Naive thymus-derived CD4-positive, alpha-beta T cell (primary cell): ENCODE data around the gene NEK7. TPM values are rescaled to one million over a fixed set of nuclear protein-coding genes. Genes with fewer than 3 reads are reported as not detected.

Experiments used
- ATAC-seq: fragments of 150-1000 bp; cut with Tn5 transposase; 2 replicates; pipeline ENCODE4 v1.10.0; 2021; ENCODE audit warnings: mild to moderate bottlenecking, moderate library complexity
- CTCF ChIA-PET: fragments of 350-600 bp; sonication (Branson Sonifier 250); formaldehyde crosslinking; loops from one replicate; lab custom pipeline; 2021; ENCODE audit warnings: antibody characterized with exemption; lab: Charles Lee
- POLR2A ChIA-PET: fragments of 350-600 bp; sonication (Branson Sonifier 250); formaldehyde crosslinking; loops from one replicate; lab custom pipeline; 2021; ENCODE audit warnings: antibody characterized with exemption, inconsistent platforms; lab: Charles Lee
- DNase-seq, 9 donors: peaks; one replicate each; pipeline versions ENCODE4 v3.0.0 to v3.0.0-alpha.2; 2020 to 2022; ENCODE audit warnings: mixed read lengths in 1 of 9
- H3K27ac ChIP-seq: one replicate; pipeline ENCODE4 v1.7.0; 2013; ENCODE audit warnings: mild to moderate bottlenecking, low read depth, low read length, moderate library complexity
- H3K27me3 ChIP-seq, 2 donors: one replicate each; pipeline ENCODE4 v1.7.0; 2013; ENCODE audit warnings: low read length in 2 of 2, mild to moderate bottlenecking in 2 of 2, moderate library complexity in 2 of 2; ENCODE audit not compliant: control insufficient read depth in 2 of 2, insufficient read depth in 2 of 2
- H3K36me3 ChIP-seq, 3 experiments: 1 replicate in 2 of 3; 2 replicates in 1 of 3; pipeline ENCODE4 v1.7.0; 2013; ENCODE audit warnings: low read length in 3 of 3, mild to moderate bottlenecking in 3 of 3, moderate library complexity in 1 of 3; ENCODE audit not compliant: insufficient read depth in 3 of 3, control insufficient read depth in 2 of 3
- H3K4me1 ChIP-seq, 2 donors: one replicate each; pipeline ENCODE4 v1.7.0; 2013; ENCODE audit warnings: low read length in 2 of 2, mild to moderate bottlenecking in 2 of 2, moderate library complexity in 1 of 2; ENCODE audit not compliant: control insufficient read depth in 2 of 2, insufficient read depth in 2 of 2
- H3K4me3 ChIP-seq: 2 replicates; pipeline ENCODE4 v1.7.0; 2013; ENCODE audit warnings: mild to moderate bottlenecking, low read length
- H3K9me3 ChIP-seq, 3 experiments: 1 replicate in 2 of 3; 2 replicates in 1 of 3; pipeline ENCODE4 v1.7.0; 2013; ENCODE audit warnings: low read length in 3 of 3; ENCODE audit not compliant: control insufficient read depth in 2 of 3
- H3K27ac Mint-ChIP-seq, 9 donors: one replicate each; pipeline ENCODE4 v1.8.0; 2020 to 2022; ENCODE audit warnings: mixed read lengths in 9 of 9, mild to moderate bottlenecking in 8 of 9, moderate library complexity in 5 of 9, inconsistent platforms in 2 of 9
- H3K27me3 Mint-ChIP-seq, 5 donors: one replicate each; pipeline ENCODE4 v1.8.0; 2021 to 2022; ENCODE audit warnings: mixed read lengths in 5 of 5, mild to moderate bottlenecking in 1 of 5
- H3K36me3 Mint-ChIP-seq, 5 donors: one replicate each; pipeline ENCODE4 v1.8.0; 2020 to 2022; ENCODE audit warnings: mixed read lengths in 5 of 5, mild to moderate bottlenecking in 3 of 5, inconsistent platforms in 1 of 5
- H3K4me1 Mint-ChIP-seq, 7 donors: one replicate each; pipeline ENCODE4 v1.8.0; 2020 to 2022; ENCODE audit warnings: mixed read lengths in 7 of 7, mild to moderate bottlenecking in 3 of 7, inconsistent platforms in 1 of 7
- H3K4me3 Mint-ChIP-seq, 10 donors: one replicate each; pipeline ENCODE4 v1.8.0; 2020 to 2022; ENCODE audit warnings: mild to moderate bottlenecking in 10 of 10, mixed read lengths in 10 of 10, moderate library complexity in 6 of 10, inconsistent platforms in 2 of 10
- H3K9me3 Mint-ChIP-seq, 11 donors: one replicate each; pipeline ENCODE4 v1.8.0; 2020 to 2022; ENCODE audit warnings: mixed read lengths in 11 of 11, mild to moderate bottlenecking in 4 of 11, inconsistent platforms in 1 of 11, moderate library complexity in 1 of 11
- intact Hi-C, 2 donors: fragments of 100-400 bp; cut with micrococcal nuclease; formaldehyde crosslinking; loops; one replicate each; pipeline ENCODE4 v1.15.1; 2023
- polyA plus RNA-seq, 2 donors: library from polyadenylated mRNA; unstranded; fragments of 300-500 nt; fragmentation: Illumina TruSeq; gene quantifications; one replicate each; pipeline ENCODE4 v1.2.3, GENCODE V29; 2021
- total RNA-seq, 6 experiments: library from RNA in 5 of 6; stranded (reverse) in 5 of 6; gene quantifications; 1 replicate in 5 of 6; 2 replicates in 1 of 6; pipeline ENCODE4 v1.2.3 and lab custom pipeline; 2021 to 2026

Gene NEK7
- total and polyA plus RNA-seq, 7 experiments from 2014 or later, result 25.1 to 68.4 (median 44.5) TPM

DNA sequence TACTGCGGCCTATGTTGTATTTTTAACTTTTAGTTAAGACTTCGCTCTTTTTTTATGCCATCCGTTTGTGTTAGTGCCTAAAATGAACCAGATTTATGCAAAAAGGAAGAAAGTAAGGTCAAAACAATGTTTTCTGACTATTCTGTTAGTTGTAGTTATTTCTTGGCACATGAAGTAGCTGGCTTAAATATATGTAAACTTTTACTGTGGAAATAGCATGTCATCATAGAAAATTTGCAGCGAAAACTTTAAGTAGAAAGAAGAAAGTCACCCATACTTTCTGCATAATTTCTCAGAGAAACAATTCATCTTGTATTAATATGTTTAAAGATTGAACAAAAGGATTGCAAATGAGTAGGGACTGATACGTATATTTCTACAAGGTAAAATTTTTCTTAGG, 106.4 kb downstream of the NEK7 start:
- Histone ChIP-seq H3K9me3 (no peaks in the 10 kb centered on the region), H3K36me3 (peaks cover 0 to 9% (median 4%) of the 10 kb centered on the region in 3 experiments), H3K4me3 (no peak overlapping the region), H3K27me3 (no peaks in the 10 kb centered on the region), H3K27ac (no peak overlapping the region), H3K4me1 (peaks cover 4% of the 10 kb centered on the region in 2 donors)
- Mint-ChIP-seq H3K4me3 (no peak overlapping the region), H3K4me1 (peaks cover 12 to 33% (median 27%) of the 10 kb centered on the region in 7 donors), H3K36me3 (peaks cover 4 to 13% (median 9%) of the 10 kb centered on the region in 5 donors), H3K27ac (no peak overlapping the region), H3K9me3 (no peaks in the 10 kb centered on the region), H3K27me3 (no peaks in the 10 kb centered on the region)
- POLR2A ChIA-PET, result no interaction called here
- intact Hi-C loops, result no loop called here
- CTCF ChIA-PET, result interaction anchor here (1.2 kb wide), 1 partner anchor 8 kb away, joined by 3 read pairs; no protein-coding TSS in a partner anchor
- ATAC-seq, result no peak
- DNase-seq, result no peak

DNA sequence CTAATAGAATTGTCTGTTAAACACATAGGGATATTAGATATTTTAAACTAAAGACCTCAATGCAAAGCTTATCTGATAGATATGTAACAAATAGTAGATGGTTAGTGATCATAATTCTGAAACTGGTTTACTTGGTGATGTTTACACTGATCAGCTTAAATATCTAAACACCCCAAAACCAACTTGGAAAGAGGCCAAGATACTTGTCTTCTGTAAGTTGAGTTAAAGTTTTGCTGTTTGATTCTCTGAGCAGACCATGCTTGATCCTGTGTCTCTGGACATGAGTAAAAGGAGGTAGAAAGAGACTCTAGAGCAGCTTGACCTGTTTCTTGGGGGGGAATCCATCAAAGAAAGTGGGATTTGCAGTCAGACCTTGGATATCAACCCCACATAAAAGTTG, 107.5 kb downstream of the NEK7 start:
- Histone ChIP-seq H3K4me1 (peaks cover 3 to 4% of the 10 kb centered on the region in 2 donors), H3K36me3 (peaks cover 0 to 9% (median 4%) of the 10 kb centered on the region in 3 experiments), H3K27ac (no peak overlapping the region), H3K9me3 (no peaks in the 10 kb centered on the region), H3K27me3 (no peaks in the 10 kb centered on the region), H3K4me3 (no peak overlapping the region)
- H3K27me3 Mint-ChIP-seq, result no peaks in the 10 kb centered on the region
- peaks cover 4 to 13% (median 9%) of the 10 kb centered on the region in 5 donors for H3K36me3 Mint-ChIP-seq
- H3K4me3 Mint-ChIP-seq, result no peak overlapping the region
- H3K27ac Mint-ChIP-seq, result no peak overlapping the region
- POLR2A ChIA-PET, result interaction anchor here (1.3 kb wide), 1 partner anchor 10 kb away, joined by 3 read pairs; no protein-coding TSS in a partner anchor
- intact Hi-C loops, result no loop called here
- peaks cover 9 to 29% (median 23%) of the 10 kb centered on the region in 7 donors for H3K4me1 Mint-ChIP-seq
- no peaks in the 10 kb centered on the region for H3K9me3 Mint-ChIP-seq
- CTCF ChIA-PET, result interaction anchor here (0.6 to 1.8 kb wide), 3 partner anchors 11 to 106 kb away, joined by 3 to 5 read pairs (median 3); no protein-coding TSS in a partner anchor
- ATAC-seq, result no peak
- no peak for DNase-seq

DNA sequence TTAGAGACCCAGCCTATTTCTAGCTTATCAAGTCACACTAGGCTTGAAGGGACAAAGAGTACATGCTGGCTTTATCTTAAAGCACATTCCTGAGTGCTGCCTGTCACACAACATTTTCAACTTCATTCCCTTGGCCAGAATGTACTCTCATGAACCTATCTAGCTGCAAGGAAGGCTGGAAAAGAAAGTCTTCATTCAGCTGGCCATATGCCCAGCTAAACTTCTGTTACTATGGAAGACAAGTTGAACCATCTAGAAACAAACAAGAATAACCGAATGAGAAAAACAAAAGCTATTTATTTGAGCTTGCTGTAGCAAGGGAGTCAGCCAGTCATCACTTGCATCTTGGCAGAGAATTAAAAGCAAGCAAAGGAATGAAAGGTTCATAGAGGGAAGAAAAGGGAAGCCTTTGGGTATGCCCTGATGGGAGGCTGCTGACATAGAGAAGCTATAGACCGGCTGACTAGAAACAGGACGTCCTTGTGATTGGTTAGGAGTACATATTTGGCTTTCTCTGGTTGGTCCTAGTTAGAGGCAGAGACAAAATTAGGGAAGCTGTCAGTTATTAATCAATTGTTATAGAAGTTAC, 108.4 kb downstream of the NEK7 start:
- Histone ChIP-seq H3K27me3 (no peaks in the 10 kb centered on the region), H3K4me1 (no peaks in the 10 kb centered on the region), H3K36me3 (peaks cover 0 to 9% (median 4%) of the 10 kb centered on the region in 3 experiments), H3K9me3 (no peaks in the 10 kb centered on the region), H3K27ac (no peak overlapping the region), H3K4me3 (no peak overlapping the region)
- DNase-seq (no peak), ATAC-seq (no peak)
- Mint-ChIP-seq H3K27ac (peak overlapping the region in 1 of 9 donors; percentile 54), H3K27me3 (no peaks in the 10 kb centered on the region), H3K4me3 (no peak overlapping the region), H3K36me3 (peaks cover 4 to 13% (median 8%) of the 10 kb centered on the region in 5 donors), H3K4me1 (peaks cover 6 to 21% (median 14%) of the 10 kb centered on the region in 7 donors), H3K9me3 (no peaks in the 10 kb centered on the region)
- POLR2A ChIA-PET, result interaction anchor here (1.3 kb wide), 1 partner anchor 9 kb away, joined by 3 read pairs; no protein-coding TSS in a partner anchor
- intact Hi-C loops, result no loop called here
- CTCF ChIA-PET, result interaction anchor here (0.6 to 1.8 kb wide), 3 partner anchors 10 to 107 kb away, joined by 3 to 5 read pairs (median 3); no protein-coding TSS in a partner anchor

DNA sequence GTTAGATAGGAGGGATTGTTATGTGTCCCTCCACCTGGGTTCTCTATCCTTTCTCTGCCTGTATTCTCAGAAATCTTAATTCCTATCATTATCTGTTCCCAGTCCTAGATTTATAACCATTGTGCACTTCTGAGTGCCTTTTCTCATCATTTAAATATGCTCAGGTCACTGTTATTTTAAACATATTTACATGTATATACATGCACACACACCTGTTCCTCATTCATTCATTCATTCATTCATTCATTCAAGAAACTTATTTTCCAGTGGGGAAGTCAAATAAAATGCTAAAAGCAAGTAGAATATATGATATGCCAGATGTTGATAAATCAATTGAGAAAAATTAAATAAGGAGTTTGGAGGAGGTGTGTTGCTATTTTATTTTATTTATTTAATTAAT, 110.3 kb downstream of the NEK7 start:
- H3K27ac ChIP-seq, result no peak overlapping the region
- H3K36me3 ChIP-seq, result peaks cover 0 to 9% (median 4%) of the 10 kb centered on the region in 3 experiments
- Mint-ChIP-seq H3K9me3 (no peaks in the 10 kb centered on the region), H3K4me3 (no peak overlapping the region), H3K4me1 (peaks cover 0 to 20% (median 12%) of the 10 kb centered on the region in 7 donors), H3K36me3 (peaks cover 8 to 17% (median 9%) of the 10 kb centered on the region in 5 donors), H3K27me3 (no peaks in the 10 kb centered on the region), H3K27ac (no peak overlapping the region)
- no peaks in the 10 kb centered on the region for H3K9me3 ChIP-seq
- no peak for ATAC-seq
- H3K27me3 ChIP-seq, result no peaks in the 10 kb centered on the region
- POLR2A ChIA-PET, result no interaction called here
- H3K4me3 ChIP-seq, result no peak overlapping the region
- no peaks in the 10 kb centered on the region for H3K4me1 ChIP-seq
- CTCF ChIA-PET, result no interaction called here
- DNase-seq, result no peak
- intact Hi-C loops, result no loop called here

DNA sequence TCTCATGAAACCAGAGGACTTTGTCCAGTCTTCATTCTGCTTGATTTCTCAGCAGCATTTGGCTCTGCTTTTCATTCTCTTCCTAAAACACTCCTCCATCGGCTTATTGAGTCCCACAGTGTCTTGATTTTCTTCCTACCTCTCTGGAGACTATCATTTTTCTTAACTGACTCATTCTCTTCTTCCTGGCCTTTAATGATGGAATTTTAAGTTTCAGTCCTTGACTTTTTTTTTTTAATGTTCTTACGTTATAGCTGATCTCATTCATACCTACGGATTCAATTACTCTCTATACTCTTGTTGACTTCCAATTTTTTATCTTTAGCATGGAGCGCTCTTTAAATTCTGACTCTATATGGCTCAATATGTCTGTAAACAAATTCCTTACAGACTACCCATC, 111.1 kb downstream of the NEK7 start:
- Mint-ChIP-seq H3K27me3 (no peaks in the 10 kb centered on the region), H3K4me1 (peaks cover 0 to 26% (median 15%) of the 10 kb centered on the region in 7 donors), H3K36me3 (peaks cover 8 to 17% (median 9%) of the 10 kb centered on the region in 5 donors), H3K4me3 (no peak overlapping the region), H3K9me3 (no peaks in the 10 kb centered on the region), H3K27ac (no peak overlapping the region)
- H3K9me3 ChIP-seq, result no peaks in the 10 kb centered on the region
- peaks cover 0 to 9% (median 4%) of the 10 kb centered on the region in 3 experiments for H3K36me3 ChIP-seq
- no peak overlapping the region for H3K27ac ChIP-seq
- intact Hi-C loops, result no loop called here
- H3K4me3 ChIP-seq, result no peak overlapping the region
- no peaks in the 10 kb centered on the region for H3K27me3 ChIP-seq
- CTCF ChIA-PET, result no interaction called here
- POLR2A ChIA-PET, result no interaction called here
- DNase-seq, result no peak
- no peak for ATAC-seq
- H3K4me1 ChIP-seq, result no peaks in the 10 kb centered on the region

DNA sequence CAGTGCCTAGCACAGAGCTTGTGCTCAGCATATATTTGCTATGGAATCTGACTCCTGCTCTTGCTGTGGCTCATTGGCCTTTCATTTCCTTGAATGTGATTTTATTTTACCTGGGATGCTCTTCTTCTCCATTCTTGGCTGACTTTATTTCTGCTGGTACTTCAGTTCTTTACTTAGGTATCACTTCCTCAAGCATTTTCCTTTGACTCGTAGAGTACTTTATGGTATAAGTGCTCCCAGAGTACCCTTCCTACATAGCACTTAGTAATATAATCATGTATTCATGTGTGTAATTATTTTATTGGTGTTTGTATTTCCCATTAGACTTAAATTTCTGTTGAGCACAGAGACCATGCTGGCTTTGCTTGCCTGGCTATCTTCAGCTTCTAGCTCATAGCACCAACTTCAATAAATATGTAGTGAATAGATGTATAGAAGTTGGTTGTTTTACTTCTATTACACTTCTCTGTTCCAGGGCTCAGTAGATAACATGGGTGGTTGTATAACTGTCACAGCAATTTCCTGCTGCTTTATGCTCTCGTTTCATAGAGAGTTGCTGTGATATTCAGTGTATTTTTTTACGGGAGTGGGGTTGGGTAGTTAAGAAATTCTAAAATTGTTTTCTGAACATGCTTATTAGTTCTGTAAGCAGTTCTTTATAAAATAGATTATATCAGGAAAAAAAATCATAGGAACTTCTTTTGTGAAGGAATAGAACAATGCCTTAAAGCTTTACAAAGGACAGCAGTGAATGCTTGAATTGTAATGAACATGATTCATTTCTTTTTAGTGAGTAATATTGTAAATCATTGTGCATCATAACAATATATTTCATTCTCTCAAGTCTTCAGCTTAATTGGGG, 112.2 kb downstream of the NEK7 start:
- peaks cover 7 to 34% (median 22%) of the 10 kb centered on the region in 7 donors for H3K4me1 Mint-ChIP-seq
- peaks cover 8 to 17% (median 10%) of the 10 kb centered on the region in 5 donors for H3K36me3 Mint-ChIP-seq
- peaks cover 0 to 9% (median 4%) of the 10 kb centered on the region in 3 experiments for H3K36me3 ChIP-seq
- intact Hi-C loops, result no loop called here
- H3K27ac Mint-ChIP-seq, result no peak overlapping the region
- H3K4me3 Mint-ChIP-seq, result no peak overlapping the region
- H3K4me3 ChIP-seq, result no peak overlapping the region
- no peak overlapping the region for H3K27ac ChIP-seq
- ChIA-PET POLR2A (interaction anchor here (0.6 kb wide), 1 partner anchor 100 kb away, joined by 3 read pairs; no protein-coding TSS in a partner anchor), CTCF (no interaction called here)
- DNase-seq, result no peak
- H3K9me3 ChIP-seq, result no peaks in the 10 kb centered on the region
- ATAC-seq, result no peak
- H3K4me1 ChIP-seq, result no peaks in the 10 kb centered on the region
- H3K27me3 ChIP-seq, result no peaks in the 10 kb centered on the region
- H3K9me3 Mint-ChIP-seq, result no peaks in the 10 kb centered on the region
- H3K27me3 Mint-ChIP-seq, result no peaks in the 10 kb centered on the region
